Astrocyte (in vitro differentiated cells and primary cell): ENCODE data around the gene TOM1L2.

Experiments used
- CTCF ChIP-seq: IDR thresholded peaks from 2 replicates; pipeline ENCODE4 v1.5.1; 2011; ENCODE audit warnings: low read depth, mild to moderate bottlenecking, inconsistent platforms, low read length, moderate library complexity; ENCODE audit not compliant: insufficient read depth
- EZH2 ChIP-seq: IDR thresholded peaks from 2 replicates; pipeline ENCODE4 v1.6.1; 2012; ENCODE audit warnings: mild to moderate bottlenecking, low read length, inconsistent platforms; ENCODE audit not compliant: insufficient read depth

DNA sequence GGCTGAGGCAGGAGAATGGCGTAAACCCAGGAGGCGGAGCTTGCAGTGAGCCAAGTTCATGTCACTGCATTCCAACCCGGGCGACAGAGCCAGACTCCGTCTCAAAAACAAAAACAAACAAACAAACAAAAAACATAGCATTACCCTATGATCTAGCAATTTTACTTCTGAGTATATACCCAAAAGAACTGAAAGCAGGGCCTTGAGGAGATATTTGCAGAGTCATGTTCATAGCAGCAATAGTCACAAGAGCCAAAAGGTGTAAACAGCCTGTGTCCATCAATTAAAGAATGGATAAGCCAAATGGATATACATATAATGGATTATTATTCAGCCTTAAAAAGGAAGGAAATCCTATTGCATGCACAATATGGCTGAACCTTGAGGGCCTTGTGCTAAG lies 63.1 kb downstream of the TOM1L2 start:
- TF ChIP-seq CTCF (no peak), EZH2 (no peak)
